ENCODE measurements around the gene ARL3. TPM values are rescaled to one million over a fixed set of nuclear protein-coding genes. Genes with fewer than 3 reads are reported as not detected.

The ARL3 gene
- total and polyA plus RNA-seq, 2 of the 4 experiments (the other 2 are of a cell fraction) = 5.0 to 14.3 TPM

DNA sequence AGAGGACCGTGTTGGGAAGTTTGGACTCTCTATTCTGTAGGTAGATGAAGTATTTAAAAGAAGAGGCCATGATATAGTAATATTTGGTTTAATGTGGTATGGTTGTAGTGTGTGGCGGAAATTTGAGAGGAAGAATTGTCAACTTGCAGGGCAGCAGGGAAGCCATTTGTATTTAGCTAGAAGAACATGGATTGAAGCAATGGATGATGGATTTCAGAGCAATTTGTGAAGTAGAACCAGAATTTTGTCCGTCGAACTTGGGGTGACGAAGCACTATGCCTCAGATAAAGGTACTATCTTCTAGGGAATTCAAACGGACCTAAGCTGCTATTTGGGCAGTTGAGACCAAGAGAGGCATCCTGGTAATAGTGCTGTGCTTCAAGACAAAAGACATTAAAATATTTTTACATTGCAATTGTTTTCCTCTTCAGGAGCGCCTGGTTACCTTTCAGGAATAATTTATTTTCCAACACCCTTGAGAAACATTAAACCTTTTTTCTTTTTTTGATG is 28.9 kb upstream of the ARL3 start:
- 0 out of 2 replicates have a peak overlapping the region, but pooled peaks have one; percentile 24 for H3K27ac ChIP-seq (ENCODE audit: insufficient read depth, low read length)
- peak overlapping the region; percentile 99 to 100 for H4K8ac ChIP-seq (ENCODE audit: low read depth in 2 of 2, low read length in 2 of 2)
- H3K9me1 ChIP-seq (ENCODE audit: insufficient read depth, low read length) = peaks cover 8% of the 10 kb centered on the region; the same call in 1 of the 2 replicates
- peak overlapping the region; percentile 79 for H3K14ac ChIP-seq (replicated peaks; ENCODE audit: low read depth, low read length)
- no peaks in the 10 kb centered on the region for H3K9me3 ChIP-seq (ENCODE audit: control insufficient read depth, insufficient read depth, low read length)
- H3K4ac ChIP-seq (ENCODE audit: low read depth, low read length) = peak overlapping the region; percentile 84; the same call in 1 of the 2 replicates
- no peaks in the 10 kb centered on the region for H3K4me1 ChIP-seq (ENCODE audit: control insufficient read depth, insufficient read depth, low read length)
- ATAC-seq (ENCODE audit: low read depth) (no peak; the same call in 1 of the 2 replicates), DNase-seq (no peak)
- WGBS, 2 experiments (ENCODE audit: extremely low coverage in 2 of 2, insufficient read length in 1 of 2) = 100% methylated on average over 1 to 2 of the region's 7 CpGs
- peak overlapping the region; percentile 69 for H2BK5ac ChIP-seq (ENCODE audit: low read depth, low read length, poor library complexity, severe bottlenecking)
- peak overlapping the region; percentile 17; the same call in 1 of the 2 replicates for H3K56ac ChIP-seq (ENCODE audit: extremely low read depth, insufficient read depth, low read length)
- H3K79me1 ChIP-seq (ENCODE audit: low read depth in 1 of 2, low read length in 2 of 2) = peaks cover 16 to 34% of the 10 kb centered on the region in 2 experiments
- no peak overlapping the region for H3K4me3 ChIP-seq (ENCODE audit: insufficient read depth, low read depth, low read length)
- H4K91ac ChIP-seq (ENCODE audit: insufficient read depth, low read depth, low read length) = peak overlapping the region; percentile 87
- peak overlapping the region; percentile 48; the same call in 1 of the 2 replicates for H3K18ac ChIP-seq (ENCODE audit: low read depth, low read length)
- H3K36me3 ChIP-seq (ENCODE audit: control insufficient read depth, insufficient read depth, low read length) = no peaks in the 10 kb centered on the region
- TF ChIP-seq NFE2L2 (IDR thresholded peaks at IDR 0.05; ENCODE audit: low read depth, low read length) (no peak), SMC3 (IDR thresholded peaks at IDR 0.05; ENCODE audit: low read depth, low read length) (no peak), RAD21 (IDR thresholded peaks at IDR 0.05; ENCODE audit: low read length) (no peak), FOS (IDR thresholded peaks at IDR 0.05; ENCODE audit: low read depth, low read length) (no peak), CEBPB (IDR thresholded peaks at IDR 0.05; ENCODE audit: low read depth, low read length) (no peak), POLR2A (IDR thresholded peaks at IDR 0.05; ENCODE audit: low read depth, low read length) (no peak), BHLHE40 (IDR thresholded peaks at IDR 0.05; ENCODE audit: low read depth, low read length) (no peak), MAZ (IDR thresholded peaks at IDR 0.05; ENCODE audit: borderline replicate concordance, low read depth, low read length) (no peak), MAFK (IDR thresholded peaks at IDR 0.05; ENCODE audit: low read depth, low read length) (no peak), CHD1 (IDR thresholded peaks at IDR 0.05; ENCODE audit: low read depth, low read length) (no peak), RCOR1 (IDR thresholded peaks at IDR 0.05; ENCODE audit: insufficient replicate concordance, low read length) (no peak)
- TF ChIP-seq, protein P1, sequence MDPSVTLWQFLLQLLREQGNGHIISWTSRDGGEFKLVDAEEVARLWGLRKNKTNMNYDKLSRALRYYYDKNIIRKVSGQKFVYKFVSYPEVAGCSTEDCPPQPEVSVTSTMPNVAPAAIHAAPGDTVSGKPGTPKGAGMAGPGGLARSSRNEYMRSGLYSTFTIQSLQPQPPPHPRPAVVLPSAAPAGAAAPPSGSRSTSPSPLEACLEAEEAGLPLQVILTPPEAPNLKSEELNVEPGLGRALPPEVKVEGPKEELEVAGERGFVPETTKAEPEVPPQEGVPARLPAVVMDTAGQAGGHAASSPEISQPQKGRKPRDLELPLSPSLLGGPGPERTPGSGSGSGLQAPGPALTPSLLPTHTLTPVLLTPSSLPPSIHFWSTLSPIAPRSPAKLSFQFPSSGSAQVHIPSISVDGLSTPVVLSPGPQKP (IDR thresholded peaks at IDR 0.05; ENCODE audit: borderline replicate concordance, low read depth, low read length) = no peak
- TF ChIP-seq, protein P2, sequence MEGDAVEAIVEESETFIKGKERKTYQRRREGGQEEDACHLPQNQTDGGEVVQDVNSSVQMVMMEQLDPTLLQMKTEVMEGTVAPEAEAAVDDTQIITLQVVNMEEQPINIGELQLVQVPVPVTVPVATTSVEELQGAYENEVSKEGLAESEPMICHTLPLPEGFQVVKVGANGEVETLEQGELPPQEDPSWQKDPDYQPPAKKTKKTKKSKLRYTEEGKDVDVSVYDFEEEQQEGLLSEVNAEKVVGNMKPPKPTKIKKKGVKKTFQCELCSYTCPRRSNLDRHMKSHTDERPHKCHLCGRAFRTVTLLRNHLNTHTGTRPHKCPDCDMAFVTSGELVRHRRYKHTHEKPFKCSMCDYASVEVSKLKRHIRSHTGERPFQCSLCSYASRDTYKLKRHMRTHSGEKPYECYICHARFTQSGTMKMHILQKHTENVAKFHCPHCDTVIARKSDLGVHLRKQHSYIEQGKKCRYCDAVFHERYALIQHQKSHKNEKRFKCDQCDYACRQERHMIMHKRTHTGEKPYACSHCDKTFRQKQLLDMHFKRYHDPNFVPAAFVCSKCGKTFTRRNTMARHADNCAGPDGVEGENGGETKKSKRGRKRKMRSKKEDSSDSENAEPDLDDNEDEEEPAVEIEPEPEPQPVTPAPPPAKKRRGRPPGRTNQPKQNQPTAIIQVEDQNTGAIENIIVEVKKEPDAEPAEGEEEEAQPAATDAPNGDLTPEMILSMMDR (conservative IDR thresholded peaks at IDR 0.05; ENCODE audit: low read depth, low read length) = no peak
- TF ChIP-seq, protein P3, sequence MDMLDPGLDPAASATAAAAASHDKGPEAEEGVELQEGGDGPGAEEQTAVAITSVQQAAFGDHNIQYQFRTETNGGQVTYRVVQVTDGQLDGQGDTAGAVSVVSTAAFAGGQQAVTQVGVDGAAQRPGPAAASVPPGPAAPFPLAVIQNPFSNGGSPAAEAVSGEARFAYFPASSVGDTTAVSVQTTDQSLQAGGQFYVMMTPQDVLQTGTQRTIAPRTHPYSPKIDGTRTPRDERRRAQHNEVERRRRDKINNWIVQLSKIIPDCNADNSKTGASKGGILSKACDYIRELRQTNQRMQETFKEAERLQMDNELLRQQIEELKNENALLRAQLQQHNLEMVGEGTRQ (IDR thresholded peaks at IDR 0.05; ENCODE audit: low read depth, low read length) = no peak
- peaks cover 11% of the 10 kb centered on the region; the same call in 1 of the 2 replicates for H4K20me1 ChIP-seq (ENCODE audit: insufficient read depth, low read length)
- peak overlapping the region; percentile 24; the same call in 1 of the 2 replicates for H2AK5ac ChIP-seq (ENCODE audit: low read depth, low read length)
- H3K27me3 ChIP-seq (ENCODE audit: control insufficient read depth, insufficient read depth, low read length) = no peaks in the 10 kb centered on the region
- in situ Hi-C loops (cut with MboI; ENCODE audit: low sequenced_read_pairs) (no loop called here), dilution Hi-C loops (cut with HindIII; ENCODE audit: low sequenced_read_pairs, unreplicated experiment) (no loop called here), intact Hi-C loops (cut with micrococcal nuclease) (loop anchor here (1.0 to 5.0 kb wide), 2 partner anchors 9 to 39 kb away; no protein-coding TSS in a partner anchor)
- H4K5ac ChIP-seq (ENCODE audit: low read depth, low read length) = peak overlapping the region; percentile 98
- H3K9ac ChIP-seq (ENCODE audit: low read depth, low read length) = no peak overlapping the region
- H2AK9ac ChIP-seq (replicated peaks; ENCODE audit: low read depth, low read length, poor library complexity) = peak overlapping the region; percentile 13
- peak overlapping the region; percentile 70 for H2BK15ac ChIP-seq (ENCODE audit: low read depth, low read length)
- H2BK20ac ChIP-seq (ENCODE audit: low read depth, low read length) = peak overlapping the region; percentile 68; the same call in 1 of the 2 replicates
- peak overlapping the region; percentile 79 for H2BK120ac ChIP-seq (ENCODE audit: low read depth, low read length)
- peak overlapping the region; percentile 6; the same call in 1 of the 2 replicates for H3K4me2 ChIP-seq (ENCODE audit: low read depth, low read length)
- BruUV-seq (replicated peaks) = no TSS peak
- ChIA-PET POLR2A (ENCODE audit: unreplicated experiment) (interaction anchor here (0.7 kb wide), 1 partner anchor 848 kb away, joined by 7 read pairs; no protein-coding TSS in a partner anchor), CTCF (interaction anchor here (2.1 kb wide), 1 partner anchor 10 kb away, joined by 10 read pairs; no protein-coding TSS in a partner anchor)
- no peak overlapping the region for H3K23ac ChIP-seq (ENCODE audit: low read depth, low read length)
- peak overlapping the region; percentile 81 for H2AFZ ChIP-seq (replicated peaks; ENCODE audit: low read length, poor library complexity)

Data from IMR-90 (cell line).